Measurements from ENCODE around the gene UAP1L1. TPM values are rescaled to one million over a fixed set of nuclear protein-coding genes. Genes with fewer than 3 reads are reported as not detected.

UAP1L1 gene
- total RNA-seq, 1 donor from 2014 or later = 34.2 TPM

DNA sequence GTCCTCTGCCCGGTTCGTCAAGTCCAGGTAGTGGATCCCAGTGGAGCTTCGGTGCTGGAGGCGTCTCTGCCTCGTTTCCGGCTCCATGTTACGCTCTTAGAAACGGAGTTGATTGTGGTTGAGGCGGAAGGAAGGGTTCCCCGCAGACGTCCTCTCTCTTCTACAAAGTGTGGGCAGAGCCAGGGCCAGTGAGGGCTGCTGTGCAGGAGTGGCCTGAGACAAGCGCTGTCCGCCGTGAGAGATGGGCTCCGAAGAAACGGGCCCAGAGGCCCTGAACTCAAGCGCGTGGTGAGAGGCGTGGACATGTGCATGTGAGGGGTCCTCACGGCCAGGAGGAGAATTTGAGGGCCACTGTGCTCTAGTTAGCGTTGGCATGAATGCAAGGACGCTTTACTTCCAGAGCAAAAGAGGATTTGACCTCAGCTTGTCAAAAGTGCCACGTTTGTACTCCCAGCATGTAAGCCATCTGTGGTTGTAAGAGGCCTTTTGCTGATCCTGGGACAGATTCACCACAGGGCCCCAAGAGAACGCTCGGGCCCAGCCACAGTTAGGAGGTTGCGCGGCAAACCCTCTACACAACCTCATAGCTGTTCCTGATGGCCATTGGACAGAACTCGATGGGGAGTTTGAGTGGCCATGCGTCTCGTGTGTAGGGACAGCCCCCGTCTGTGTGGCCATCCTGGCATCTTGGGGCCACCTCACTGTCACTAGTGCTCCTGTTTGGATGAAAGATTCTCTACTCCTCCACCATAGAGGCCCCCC lies 19.6 kb downstream of the UAP1L1 start:
- TF ChIP-seq, protein P1, sequence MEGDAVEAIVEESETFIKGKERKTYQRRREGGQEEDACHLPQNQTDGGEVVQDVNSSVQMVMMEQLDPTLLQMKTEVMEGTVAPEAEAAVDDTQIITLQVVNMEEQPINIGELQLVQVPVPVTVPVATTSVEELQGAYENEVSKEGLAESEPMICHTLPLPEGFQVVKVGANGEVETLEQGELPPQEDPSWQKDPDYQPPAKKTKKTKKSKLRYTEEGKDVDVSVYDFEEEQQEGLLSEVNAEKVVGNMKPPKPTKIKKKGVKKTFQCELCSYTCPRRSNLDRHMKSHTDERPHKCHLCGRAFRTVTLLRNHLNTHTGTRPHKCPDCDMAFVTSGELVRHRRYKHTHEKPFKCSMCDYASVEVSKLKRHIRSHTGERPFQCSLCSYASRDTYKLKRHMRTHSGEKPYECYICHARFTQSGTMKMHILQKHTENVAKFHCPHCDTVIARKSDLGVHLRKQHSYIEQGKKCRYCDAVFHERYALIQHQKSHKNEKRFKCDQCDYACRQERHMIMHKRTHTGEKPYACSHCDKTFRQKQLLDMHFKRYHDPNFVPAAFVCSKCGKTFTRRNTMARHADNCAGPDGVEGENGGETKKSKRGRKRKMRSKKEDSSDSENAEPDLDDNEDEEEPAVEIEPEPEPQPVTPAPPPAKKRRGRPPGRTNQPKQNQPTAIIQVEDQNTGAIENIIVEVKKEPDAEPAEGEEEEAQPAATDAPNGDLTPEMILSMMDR (IDR thresholded peaks at IDR 0.05) = no peak
- no peak for DNase-seq (ENCODE audit: extremely low spot score, unreplicated experiment)
- Mint-ChIP-seq H3K4me1 (ENCODE audit: unreplicated experiment) (no peaks in the 10 kb centered on the region), H3K9me3 (ENCODE audit: unreplicated experiment) (no peaks in the 10 kb centered on the region), H3K27me3 (ENCODE audit: unreplicated experiment) (no peaks in the 10 kb centered on the region), H3K36me3 (ENCODE audit: unreplicated experiment) (peaks cover 37% of the 10 kb centered on the region), H3K27ac (ENCODE audit: unreplicated experiment) (no peak overlapping the region), H3K4me3 (ENCODE audit: unreplicated experiment) (no peak overlapping the region)

DNA sequence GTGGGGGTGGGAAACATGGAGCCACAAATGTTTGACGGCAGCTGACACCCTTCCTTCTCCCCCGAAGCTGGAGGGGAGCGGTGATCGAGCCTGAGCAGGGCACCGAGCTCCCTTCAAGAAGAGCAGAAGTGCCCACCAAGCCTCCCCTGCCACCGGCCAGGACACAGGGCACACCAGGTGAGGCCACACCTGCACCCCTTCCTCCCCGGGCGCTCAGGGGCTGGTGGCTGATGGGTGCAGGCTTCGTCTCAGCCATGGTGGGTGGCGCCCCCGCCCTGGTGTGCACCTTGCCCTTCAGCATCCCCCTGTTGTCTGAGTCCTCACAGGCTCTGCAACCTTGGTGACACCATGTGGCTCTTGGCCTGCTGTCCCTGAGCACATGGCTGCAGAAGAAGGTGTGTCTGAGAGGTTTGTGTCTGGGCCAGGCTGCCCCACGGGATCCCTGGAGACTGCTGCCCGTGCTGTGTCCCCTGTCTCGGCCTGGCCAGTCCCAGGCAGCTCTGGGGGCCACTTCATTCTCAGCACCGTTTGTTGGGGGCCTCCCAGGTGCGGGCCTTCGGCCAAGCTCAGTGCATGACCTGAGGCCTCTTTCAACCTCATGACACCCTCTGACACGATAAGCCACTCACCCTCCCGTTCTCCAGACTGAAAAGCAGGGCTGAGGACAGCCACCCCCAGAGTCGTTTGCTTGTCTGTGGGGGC lies 20.6 kb downstream of the UAP1L1 start:
- H3K36me3 Mint-ChIP-seq (ENCODE audit: unreplicated experiment) = peaks cover 31% of the 10 kb centered on the region
- no peak overlapping the region for H3K4me3 Mint-ChIP-seq (ENCODE audit: unreplicated experiment)
- H3K4me1 Mint-ChIP-seq (ENCODE audit: unreplicated experiment) = no peaks in the 10 kb centered on the region
- no peak overlapping the region for H3K27ac Mint-ChIP-seq (ENCODE audit: unreplicated experiment)
- TF ChIP-seq, protein P1 (IDR thresholded peaks at IDR 0.05) = no peak
- no peaks in the 10 kb centered on the region for H3K9me3 Mint-ChIP-seq (ENCODE audit: unreplicated experiment)
- no peaks in the 10 kb centered on the region for H3K27me3 Mint-ChIP-seq (ENCODE audit: unreplicated experiment)
- no peak for DNase-seq (ENCODE audit: extremely low spot score, unreplicated experiment)

DNA sequence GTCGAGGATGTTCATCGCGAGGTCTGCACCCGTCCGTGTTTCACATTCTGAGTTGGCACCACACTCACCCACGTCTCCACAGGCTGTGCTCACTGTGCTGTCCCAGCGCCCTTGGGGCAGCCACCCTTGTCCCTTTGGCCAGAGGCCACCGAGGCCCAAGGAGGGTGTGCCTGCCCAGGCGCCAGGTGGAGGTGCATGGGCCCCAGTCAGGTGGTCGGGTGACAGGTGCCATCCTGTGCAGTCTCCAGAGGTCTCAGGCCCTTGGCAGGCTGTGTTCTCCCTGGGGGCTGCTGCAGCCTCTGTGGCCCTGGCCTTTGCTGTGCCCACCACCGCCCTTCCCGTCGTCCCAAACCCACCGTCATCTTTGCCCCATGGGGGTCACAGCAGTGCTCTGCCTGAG lies 21.9 kb downstream of the UAP1L1 start:
- H3K9me3 Mint-ChIP-seq (ENCODE audit: unreplicated experiment) = no peaks in the 10 kb centered on the region
- H3K36me3 Mint-ChIP-seq (ENCODE audit: unreplicated experiment) = peaks cover 26% of the 10 kb centered on the region
- H3K27ac Mint-ChIP-seq (ENCODE audit: unreplicated experiment) = no peak overlapping the region
- H3K4me1 Mint-ChIP-seq (ENCODE audit: unreplicated experiment) = no peaks in the 10 kb centered on the region
- TF ChIP-seq, protein P1 (IDR thresholded peaks at IDR 0.05) = no peak
- H3K4me3 Mint-ChIP-seq (ENCODE audit: unreplicated experiment) = no peak overlapping the region
- no peaks in the 10 kb centered on the region for H3K27me3 Mint-ChIP-seq (ENCODE audit: unreplicated experiment)
- DNase-seq (ENCODE audit: extremely low spot score, unreplicated experiment) = no peak

DNA sequence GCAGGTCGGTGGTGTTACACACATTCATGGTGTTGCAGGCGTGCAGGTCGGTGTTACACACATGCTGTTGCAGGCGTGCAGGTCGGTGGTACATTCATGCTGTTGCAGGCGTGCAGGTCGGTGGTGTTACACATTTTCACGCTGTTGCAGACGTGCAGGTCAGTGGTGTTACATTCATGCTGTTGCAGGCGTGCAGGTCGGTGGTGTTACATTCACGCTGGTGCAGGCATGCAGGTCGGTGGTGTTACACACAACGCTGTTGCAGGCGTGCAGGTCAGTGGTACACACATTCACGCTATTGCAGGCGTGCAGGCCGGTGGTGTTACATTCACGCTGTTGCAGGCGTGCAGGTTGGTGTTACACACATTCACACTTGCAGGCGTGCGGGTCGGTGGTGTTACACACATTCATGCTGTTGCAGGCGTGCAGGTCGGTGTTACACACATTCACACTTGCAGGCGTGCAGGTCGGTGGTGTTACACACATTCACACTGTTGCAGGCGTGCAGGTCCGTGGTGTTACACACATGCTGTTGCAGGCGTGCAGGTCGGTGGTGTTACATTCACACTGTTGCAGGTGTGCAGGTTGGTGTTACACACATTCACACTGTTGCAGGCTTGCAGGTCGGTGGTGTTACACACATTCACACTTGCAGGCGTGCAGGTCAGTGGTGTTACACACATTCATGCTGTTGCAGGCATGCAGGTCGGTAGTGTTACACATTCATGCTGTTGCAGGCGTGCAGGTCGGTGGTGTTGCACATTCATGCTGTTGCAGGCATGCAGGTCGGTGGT lies 26.1 kb downstream of the UAP1L1 start:
- Mint-ChIP-seq H3K4me1 (ENCODE audit: unreplicated experiment) (no peaks in the 10 kb centered on the region), H3K36me3 (ENCODE audit: unreplicated experiment) (peaks cover 18% of the 10 kb centered on the region), H3K4me3 (ENCODE audit: unreplicated experiment) (no peak overlapping the region), H3K27ac (ENCODE audit: unreplicated experiment) (no peak overlapping the region), H3K27me3 (ENCODE audit: unreplicated experiment) (no peaks in the 10 kb centered on the region), H3K9me3 (ENCODE audit: unreplicated experiment) (no peaks in the 10 kb centered on the region)
- DNase-seq (ENCODE audit: extremely low spot score, unreplicated experiment) = no peak
- TF ChIP-seq, protein P1 (IDR thresholded peaks at IDR 0.05) = no peak
